Bone marrow (tissue), 2 donors: Measurements from ENCODE around the gene KLF7.

Experiments used
- DNase-seq, 2 donors: peaks; one replicate each; lab custom pipeline; 2025; lab: John Stamatoyannopoulos, UW

Gene KLF7

DNA sequence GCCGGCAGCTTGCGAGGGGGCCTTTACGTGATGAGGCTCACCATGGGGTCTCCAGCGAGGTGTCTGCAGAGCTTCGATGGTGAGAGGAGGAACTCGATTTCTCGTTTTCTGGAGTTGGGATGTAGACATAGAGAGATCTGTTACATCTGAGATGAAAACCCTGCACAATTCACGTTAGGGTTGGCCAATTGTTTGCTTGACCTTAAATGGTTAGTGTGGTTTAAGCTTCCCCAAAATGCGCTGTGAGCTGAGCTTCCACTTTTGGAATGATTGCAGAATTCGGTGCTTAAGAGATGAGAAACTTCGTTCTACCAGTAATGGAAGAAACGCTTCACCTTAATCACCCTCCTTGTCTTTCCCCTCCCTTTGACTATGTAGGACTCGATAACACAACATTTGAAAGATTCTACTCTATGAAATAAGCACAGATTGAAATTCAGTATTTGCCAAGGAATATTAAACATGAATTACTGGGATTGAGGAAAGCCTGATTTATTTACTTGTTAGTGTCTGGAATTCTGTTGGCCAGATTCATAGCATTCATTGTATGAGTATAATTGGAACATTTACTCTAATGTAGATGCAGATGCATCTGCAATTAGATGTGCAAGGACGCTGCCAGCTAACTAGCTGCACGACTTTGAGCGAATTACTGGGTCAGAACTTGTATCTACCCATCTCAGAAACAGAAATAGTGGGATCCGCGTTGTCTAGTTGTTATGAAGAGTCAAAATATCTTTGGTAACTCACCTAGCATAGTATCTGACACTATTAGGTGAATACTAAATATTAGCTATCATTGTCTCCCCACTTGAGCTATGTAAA is 1.6 kb upstream of the KLF7 start:
- DNase-seq, result peak in 1 of 2 donors; percentile 36

DNA sequence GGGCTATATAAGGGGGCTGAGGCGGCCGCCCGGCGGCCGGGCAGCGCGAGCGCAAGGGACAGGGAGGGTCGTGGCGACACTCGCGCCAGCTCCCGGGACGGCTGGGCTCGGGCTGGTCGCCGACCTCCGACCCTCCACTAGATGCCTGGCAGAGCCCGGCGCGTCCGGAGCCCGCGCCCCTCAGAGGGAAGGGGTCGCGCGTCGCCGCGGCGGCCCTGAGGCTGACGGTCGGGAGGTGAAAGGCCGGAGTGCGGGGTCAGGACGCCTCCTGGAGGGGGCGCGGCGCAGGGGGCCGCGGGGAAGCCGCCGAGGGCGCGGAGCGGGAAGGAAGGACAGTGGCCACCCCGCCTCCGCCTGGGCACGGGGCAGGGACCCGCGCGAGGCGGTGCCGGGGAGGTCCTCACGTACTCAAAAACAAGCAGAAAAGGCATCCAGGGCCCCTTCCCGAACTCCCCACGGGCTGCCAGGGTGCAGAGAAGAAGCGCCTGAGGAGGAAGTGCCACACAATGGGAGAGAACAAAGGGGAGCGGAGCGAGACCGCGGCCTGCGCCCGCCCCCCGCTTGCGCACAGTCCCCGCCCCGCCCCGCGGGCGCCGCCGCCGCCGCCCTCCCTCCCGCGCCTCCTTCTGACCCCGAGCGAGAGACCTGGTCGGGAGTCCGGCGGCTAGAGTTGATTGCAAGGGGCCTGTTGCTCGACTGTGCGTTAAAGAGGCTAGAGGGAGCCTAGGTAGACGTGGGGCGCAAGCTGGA is 776 bp upstream of the KLF7 start:
- peak; percentile 67 to 90 for DNase-seq

DNA sequence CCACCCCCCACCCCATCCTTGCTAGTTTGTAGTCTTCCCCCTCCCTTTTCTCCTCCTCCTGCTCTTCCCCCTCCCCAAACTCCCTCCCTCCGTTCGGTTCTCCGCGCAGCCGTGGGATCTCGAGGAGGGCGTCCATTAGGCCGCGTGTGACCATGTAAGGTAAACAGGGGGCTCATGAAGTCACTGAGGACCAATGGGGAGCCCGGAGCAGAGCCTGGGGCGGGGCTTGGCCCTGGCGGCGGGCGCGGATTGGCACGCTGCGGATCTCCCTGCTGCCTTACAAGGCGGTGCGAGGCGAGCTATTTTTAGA is 246 bp upstream of the KLF7 start:
- DNase-seq, result peak; percentile 87 to 94

DNA sequence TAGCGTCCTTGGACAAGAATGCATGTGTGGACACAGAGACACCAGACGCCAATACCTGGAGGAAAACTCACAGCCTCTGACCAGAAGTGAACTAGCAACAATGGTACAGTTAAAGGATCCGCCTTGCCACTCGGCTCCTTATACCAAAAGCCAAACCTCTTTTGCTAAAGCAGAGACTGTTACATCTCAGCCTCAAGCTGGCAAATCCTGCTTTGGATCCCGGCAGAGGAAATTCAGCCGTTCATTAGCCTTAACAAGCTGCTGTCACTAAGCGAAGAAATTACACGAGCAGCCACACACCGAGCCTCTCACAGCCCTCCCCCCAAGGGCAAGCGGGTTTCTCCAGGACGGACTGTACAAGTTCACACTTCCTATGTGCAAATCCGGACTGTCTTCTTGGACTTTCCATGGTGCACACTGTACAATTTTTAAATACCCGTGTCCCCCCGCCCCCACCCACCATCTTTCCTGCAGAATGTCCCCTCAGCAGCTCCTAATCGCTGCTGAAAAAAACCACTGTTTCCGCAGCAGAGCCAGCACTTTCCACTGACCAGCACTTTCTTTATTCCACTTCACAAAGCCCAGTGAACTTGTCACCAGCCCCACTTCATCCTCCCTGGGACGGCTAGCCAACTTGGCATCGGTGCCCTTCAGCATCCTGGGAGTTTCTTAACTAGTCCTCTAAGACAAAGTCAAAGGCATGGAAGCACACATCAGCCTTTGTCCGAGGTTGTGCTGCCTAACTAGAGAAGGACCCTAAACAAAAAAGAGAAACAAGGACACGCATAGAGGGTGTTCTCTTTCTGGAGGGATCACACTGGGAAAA is 1.5 kb downstream of the KLF7 start:
- DNase-seq, result peak in 1 of 2 donors; percentile 24

- no peak for DNase-seq
These were observed 2.1 kb downstream of the KLF7 start for GRCh38 chr2:207163756-207164005.

DNA sequence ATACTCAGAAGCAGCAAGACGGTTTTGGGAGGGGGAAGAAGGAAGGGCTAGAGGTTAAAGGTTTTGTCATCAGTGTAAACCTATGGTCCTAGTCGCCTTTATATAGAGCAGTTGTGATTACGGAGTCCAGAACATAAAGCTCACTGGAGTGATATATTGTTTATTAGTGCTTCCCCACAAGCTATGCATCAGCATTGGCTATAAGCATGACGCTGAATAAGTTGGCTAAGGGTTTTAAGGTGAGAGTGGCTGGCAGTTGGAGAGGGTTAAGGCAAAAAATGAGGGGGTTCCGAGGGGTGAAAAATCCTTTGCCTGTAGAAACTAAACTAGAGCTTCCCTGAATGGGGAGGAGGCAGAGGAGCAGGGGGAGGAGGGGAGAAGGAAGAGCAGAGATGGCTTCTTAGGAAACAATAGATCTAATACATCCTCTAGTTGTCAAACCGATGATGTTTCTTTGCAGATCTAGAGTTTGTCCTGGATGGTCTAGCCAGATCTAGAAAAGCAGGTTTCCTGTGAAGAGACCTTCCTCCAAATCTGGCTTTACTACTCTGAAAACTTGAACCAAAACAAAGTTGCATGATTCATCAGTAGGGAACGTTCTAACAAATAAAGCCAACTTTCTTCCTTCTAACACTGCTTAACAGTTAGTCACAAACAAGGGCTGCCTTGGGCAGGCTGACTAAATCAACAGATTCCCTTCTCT is 2.5 kb downstream of the KLF7 start:
- peak in 1 of 2 donors; percentile 94 for DNase-seq

GRCh38 chr2:207162316-207162715 is 3.4 kb downstream of the KLF7 start:
- no peak for DNase-seq

DNA sequence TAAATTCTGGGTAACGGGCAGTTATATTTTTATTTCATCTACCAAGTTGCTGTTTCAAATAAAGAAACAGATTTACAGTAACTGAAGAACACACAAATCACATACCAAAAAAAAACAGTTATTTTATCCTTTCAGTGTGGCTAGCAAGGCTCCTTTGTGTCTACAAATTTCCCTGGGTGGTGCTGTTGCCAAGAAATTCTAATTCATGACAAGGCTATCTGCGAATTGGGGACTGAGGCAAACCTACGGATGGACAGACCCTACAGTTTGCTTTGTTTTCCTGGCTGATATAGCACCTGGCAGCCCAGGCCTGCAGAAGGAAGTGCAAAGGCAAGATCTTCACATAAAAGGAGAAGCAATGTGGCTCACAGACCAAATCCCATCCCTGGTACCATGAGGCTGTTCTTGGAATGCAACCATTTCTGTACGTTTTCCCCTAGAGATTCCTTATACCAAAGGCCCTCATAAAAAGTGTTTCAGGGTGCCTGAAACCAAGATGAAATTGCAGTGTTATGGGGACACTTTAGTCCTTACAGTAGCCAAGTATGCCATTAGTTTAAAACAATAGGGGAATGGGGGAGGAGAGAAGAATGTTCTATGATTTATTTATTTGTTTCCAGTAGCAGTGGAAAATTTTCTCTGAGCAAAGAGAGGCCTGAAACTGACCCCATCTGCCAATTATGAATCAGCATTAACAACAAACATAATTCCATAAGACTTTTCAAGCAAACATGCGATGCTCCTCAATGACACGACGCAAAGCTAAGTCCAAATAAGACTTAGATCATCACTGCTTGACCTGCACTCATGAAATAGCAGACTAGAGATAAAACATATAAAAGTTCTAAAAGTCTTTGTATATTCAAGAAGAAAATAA is 4.3 kb downstream of the KLF7 start:
- no peak for DNase-seq

- no peak for DNase-seq
These were observed 5.6 kb downstream of the KLF7 start for GRCh38 chr2:207160115-207160514.

DNA sequence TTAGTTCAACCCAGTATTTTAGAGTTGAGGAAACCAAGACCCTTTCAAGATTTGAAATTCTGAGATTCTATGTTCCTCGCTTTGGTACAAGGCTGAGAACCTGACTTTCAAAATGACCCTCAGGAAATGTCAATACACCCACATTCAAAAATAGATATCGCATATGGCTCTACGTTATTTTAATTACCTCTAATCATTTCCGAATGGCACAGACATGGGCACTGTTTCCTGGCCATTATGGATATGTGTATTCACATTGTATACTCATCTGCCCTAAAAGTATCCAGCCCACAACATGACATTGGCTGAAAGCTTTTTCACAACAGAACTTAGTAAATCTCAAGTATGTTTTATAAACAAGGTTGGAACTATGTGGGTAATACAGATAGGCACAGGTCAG is 6.7 kb downstream of the KLF7 start:
- DNase-seq, result no peak

DNA sequence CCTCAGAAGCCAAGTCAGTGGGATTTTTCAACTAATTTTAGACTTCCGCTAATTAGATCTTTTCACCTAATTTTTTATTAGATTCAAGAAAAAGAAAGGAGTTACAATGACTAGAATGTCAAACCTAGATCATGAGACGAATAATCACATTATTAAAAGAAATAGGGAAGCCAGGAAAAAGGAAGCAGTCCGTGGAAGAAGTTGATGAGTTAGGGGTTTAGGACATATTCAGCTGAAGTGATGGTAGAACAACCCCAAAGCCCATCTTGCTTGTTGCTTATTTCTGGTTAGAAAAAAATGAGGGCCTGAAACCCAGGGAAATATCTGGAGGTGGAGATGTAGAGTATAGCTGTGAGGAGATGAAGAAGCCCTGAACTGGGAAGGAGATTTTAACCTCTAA is 8.0 kb downstream of the KLF7 start:
- no peak for DNase-seq

DNA sequence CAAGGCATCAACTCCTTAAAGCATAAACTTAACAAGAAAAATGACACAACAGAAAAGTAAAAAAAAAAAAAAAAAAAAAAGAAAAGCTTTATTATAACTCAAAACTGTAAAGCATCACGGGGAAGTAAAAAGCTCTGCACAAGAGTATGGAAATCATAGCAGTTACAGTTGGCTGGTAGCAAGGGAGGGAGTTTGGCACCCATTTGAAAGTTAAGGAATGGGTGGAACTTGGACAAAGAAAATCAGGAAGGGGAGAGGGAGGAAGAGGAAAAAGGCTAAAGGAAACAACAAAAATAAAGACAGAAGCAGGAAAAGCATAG is 8.6 kb downstream of the KLF7 start:
- DNase-seq, result no peak

GRCh38 chr2:207156451-207157161 is 9.1 kb downstream of the KLF7 start:
- DNase-seq, result no peak

DNA sequence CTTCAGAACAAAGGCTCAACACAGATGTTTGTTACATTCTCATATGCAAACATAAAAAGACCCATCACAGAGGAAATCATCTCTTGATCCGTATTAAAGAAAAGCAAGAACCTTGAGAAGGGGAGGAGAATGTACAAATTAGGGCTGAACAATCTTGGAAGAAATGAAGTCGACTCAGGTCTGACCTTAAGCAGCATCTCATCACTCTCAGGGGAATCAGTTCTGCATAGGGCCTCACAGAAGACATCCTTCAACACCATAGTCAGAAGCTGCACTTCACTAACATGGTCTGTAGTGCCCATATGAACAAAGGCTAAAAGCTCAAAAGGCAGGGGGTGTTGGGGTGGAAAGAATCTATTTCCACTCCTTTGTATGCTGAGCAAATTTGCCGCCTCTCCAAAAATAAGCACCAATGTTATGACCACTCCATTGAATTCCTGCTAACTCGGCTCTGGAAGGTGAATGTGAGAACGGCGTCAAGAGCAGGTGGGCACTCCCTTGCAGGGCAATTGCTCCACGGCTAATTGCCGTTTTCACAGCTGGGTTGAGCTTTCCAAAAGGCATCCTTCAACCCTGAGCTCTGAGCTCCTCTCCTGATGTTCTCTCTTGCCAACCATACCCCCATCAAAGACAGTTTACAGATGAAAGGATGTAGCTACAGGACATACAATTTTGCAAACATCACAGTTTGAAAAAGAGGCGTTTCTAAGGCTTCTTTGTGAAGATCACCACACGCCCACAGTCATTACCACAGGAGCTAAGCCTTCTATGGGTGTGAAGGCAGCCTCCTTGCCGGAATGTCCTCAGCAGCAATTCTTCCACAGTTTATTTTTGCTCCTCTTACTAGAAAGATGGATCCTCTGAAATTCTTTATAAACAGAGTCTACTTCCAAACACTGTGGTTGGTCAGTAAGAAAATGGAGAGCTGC is 10.0 kb downstream of the KLF7 start:
- no peak for DNase-seq

DNA sequence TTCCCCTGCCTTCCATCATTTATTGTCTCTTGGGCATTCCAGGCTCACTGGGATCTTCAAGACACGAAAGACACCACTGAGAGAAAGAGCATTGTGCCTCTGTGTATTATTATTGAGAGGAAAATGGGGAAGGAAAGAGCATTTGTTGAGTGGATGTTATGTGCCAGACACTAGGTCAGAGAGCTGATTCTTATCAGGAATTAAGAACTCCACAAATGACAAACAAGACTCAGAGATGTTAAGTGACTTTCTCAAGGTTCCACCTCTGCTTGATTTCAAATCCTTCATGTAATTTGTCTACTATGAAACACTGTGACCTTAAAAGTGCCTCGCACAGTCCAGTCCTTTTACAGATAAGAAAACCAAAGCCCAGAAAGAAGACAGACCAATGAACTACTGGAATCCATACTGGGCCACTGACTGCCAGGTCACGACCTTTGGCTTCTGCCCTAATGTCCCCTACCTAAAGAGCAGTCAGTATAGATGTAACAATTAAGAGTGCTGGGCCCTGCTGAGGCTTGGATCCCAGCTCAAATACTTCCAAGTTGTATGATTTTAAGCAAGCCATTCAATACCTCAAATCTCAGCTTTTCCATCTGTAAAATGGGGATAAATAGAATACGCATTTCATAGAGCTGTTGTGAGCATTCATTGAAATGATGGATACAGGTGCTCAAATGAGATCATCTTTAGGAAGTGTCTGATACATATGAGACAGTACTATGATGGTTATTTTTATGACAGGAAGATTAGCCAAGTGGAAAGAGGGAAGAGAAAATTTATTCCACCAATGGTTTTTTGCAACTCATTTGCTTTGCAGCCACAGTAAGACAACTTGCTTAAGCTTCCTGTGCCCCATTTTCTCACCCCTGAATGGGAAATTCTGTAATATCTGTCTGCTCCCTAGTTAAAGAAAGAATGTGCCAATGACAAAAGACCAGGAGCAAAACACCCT is 10.9 kb downstream of the KLF7 start:
- peak in 1 of 2 donors; percentile 59 for DNase-seq

GRCh38 chr2:207153266-207153975 is 12.3 kb downstream of the KLF7 start:
- DNase-seq, result no peak

- DNase-seq, result no peak
These were observed 14.7 kb downstream of the KLF7 start for GRCh38 chr2:207151048-207151447.

- DNase-seq, result peak in 1 of 2 donors; percentile 53
These were observed 15.5 kb downstream of the KLF7 start for GRCh38 chr2:207150284-207150683.
